ENCODE results near the gene SLC25A30. TPM values are rescaled to one million over a fixed set of nuclear protein-coding genes. Genes with fewer than 3 reads are reported as not detected.
A peak's percentile ranks its signal among the peaks of the same experiment; 100 is the strongest.
"Not testable (repeated sequence)": the region's sequence is repeated elsewhere in the genome, so short reads cannot be mapped to it uniquely, and the experiment has no call there.

The SLC25A30 gene
- total RNA-seq, 3 donors from 2014 or later: 10.5 to 20.0 (median 13.6) TPM

- intact Hi-C loops (cut with DNase I, micrococcal nuclease): no loop called here
- peak in 1 of 3 donors; percentile 61 for DNase-seq
- Histone ChIP-seq H3K36me3 (ENCODE audit: low read depth) (no peaks in the 10 kb centered on the region), H3K9me3 (no peaks in the 10 kb centered on the region), H3K4me3 (no peak overlapping the region), H3K4me1 (ENCODE audit: low read depth) (no peaks in the 10 kb centered on the region)
- TF ChIP-seq CTCF (IDR thresholded peaks at IDR 0.05): no peak
- ATAC-seq: peak; percentile 80
Observed at GRCh38 chr13:45393941-45394570, 24.1 kb downstream of the SLC25A30 start.

GRCh38 chr13:45392811-45393210 lies 25.4 kb downstream of the SLC25A30 start:
- H3K9me3 ChIP-seq: no peaks in the 10 kb centered on the region
- ATAC-seq: no peak
- H3K36me3 ChIP-seq (ENCODE audit: low read depth): no peaks in the 10 kb centered on the region
- DNase-seq: no peak
- no peak overlapping the region for H3K4me3 ChIP-seq
- no peaks in the 10 kb centered on the region for H3K4me1 ChIP-seq (ENCODE audit: low read depth)
- intact Hi-C loops (cut with DNase I, micrococcal nuclease): no loop called here
- no peak for TF ChIP-seq CTCF (IDR thresholded peaks at IDR 0.05)

- ATAC-seq: no peak
- Histone ChIP-seq H3K36me3 (ENCODE audit: low read depth) (no peaks in the 10 kb centered on the region), H3K4me1 (ENCODE audit: low read depth) (no peaks in the 10 kb centered on the region), H3K4me3 (no peak overlapping the region), H3K9me3 (no peaks in the 10 kb centered on the region)
- DNase-seq: no peak
- TF ChIP-seq CTCF (IDR thresholded peaks at IDR 0.05): no peak
- intact Hi-C loops (cut with DNase I, micrococcal nuclease): no loop called here
Observed at GRCh38 chr13:45391926-45392325, 26.2 kb downstream of the SLC25A30 start.

GRCh38 chr13:45391128-45391527 lies 27.0 kb downstream of the SLC25A30 start:
- H3K9me3 ChIP-seq; intact Hi-C loops (cut with DNase I, micrococcal nuclease); H3K4me3 ChIP-seq; H3K36me3 ChIP-seq (ENCODE audit: low read depth); H3K4me1 ChIP-seq (ENCODE audit: low read depth); DNase-seq; ATAC-seq: not testable (repeated sequence)

GRCh38 chr13:45390348-45390747 lies 27.8 kb downstream of the SLC25A30 start:
- intact Hi-C loops (cut with DNase I, micrococcal nuclease); H3K4me1 ChIP-seq (ENCODE audit: low read depth); H3K9me3 ChIP-seq; H3K4me3 ChIP-seq; ATAC-seq; DNase-seq; H3K36me3 ChIP-seq (ENCODE audit: low read depth): not testable (repeated sequence)

GRCh38 chr13:45388664-45389063 lies 29.5 kb downstream of the SLC25A30 start:
- Histone ChIP-seq H3K36me3 (ENCODE audit: low read depth) (no peaks in the 10 kb centered on the region), H3K4me1 (ENCODE audit: low read depth) (no peaks in the 10 kb centered on the region), H3K4me3 (no peak overlapping the region), H3K9me3 (no peaks in the 10 kb centered on the region)
- ATAC-seq (no peak), DNase-seq (no peak)
- intact Hi-C loops (cut with DNase I, micrococcal nuclease): no loop called here
- no peak for TF ChIP-seq CTCF (IDR thresholded peaks at IDR 0.05)

GRCh38 chr13:45386892-45387575 lies 31.1 kb downstream of the SLC25A30 start:
- H3K9me3 ChIP-seq; ATAC-seq; H3K4me3 ChIP-seq; DNase-seq; intact Hi-C loops (cut with DNase I, micrococcal nuclease); H3K4me1 ChIP-seq (ENCODE audit: low read depth); H3K36me3 ChIP-seq (ENCODE audit: low read depth): not testable (repeated sequence)

Measured in mucosa of descending colon (tissue), 3 donors.